Smooth muscle cell of bladder (primary cell): ENCODE measurements around the gene ZNF644. TPM values are rescaled to one million over a fixed set of nuclear protein-coding genes. Genes with fewer than 3 reads are reported as not detected.

Source experiments
- total RNA-seq: library from RNA; depleted of rRNA; stranded (reverse); fragments of >200 nt; gene quantifications from 2 replicates; pipeline ENCODE4 v1.2.3, GENCODE V29; 2014

Gene ZNF644
- total RNA-seq, result 41.0 and 45.1 TPM in 2 replicates

DNA sequence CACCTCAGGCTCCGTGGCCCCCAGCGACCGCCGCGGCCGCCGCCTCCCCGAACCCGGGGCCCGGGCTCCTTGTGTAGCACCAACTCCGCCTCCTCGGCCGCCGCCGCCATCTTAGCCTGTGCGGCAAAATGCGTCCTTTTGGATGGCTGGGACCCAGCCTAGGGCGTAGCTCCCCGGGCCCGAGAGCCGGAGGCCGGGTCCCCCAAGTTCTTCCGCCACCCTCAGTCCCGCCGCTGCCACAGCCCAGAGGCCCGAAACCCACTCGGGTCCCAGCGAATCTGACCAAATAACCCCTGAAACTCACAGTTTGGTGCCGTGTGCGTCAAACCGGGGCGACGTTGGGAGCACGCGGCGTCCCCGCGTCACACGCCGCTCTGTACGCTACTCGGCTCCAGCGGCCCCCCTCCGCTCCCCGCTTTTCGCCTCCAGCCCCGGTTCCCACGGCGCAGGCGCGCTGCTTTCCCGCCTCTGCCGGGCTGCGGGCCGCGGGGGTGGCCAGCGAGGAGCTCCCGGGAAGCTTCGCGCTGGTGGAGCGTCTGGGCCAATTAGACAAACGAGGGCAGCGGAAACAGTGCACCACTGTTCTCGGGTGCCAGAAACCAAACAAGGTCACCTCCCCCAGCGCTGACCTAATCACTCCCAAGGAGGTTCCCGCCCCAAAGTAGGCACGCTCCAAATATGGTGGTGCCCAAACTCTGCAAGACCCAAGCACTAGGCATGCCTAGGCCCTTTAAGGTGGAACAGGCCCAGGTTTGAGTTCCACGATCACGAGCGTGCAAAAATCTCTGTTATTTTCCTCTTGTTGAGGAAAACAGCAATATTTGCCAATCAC lies at the start of gene ZNF644:
Gene ZNF644, minus strand, starts transcription at position 350 of the 832 bp plus-strand sequence. CDS start 39,682 bp downstream, outside the sequence.

